ENCODE measurements around the gene CDC42EP1. TPM values are rescaled to one million over a fixed set of nuclear protein-coding genes. Genes with fewer than 3 reads are reported as not detected.

The CDC42EP1 gene
- total RNA-seq, 1 donor from 2014 or later, result 39.1 TPM

- Mint-ChIP-seq H3K27ac (no peak overlapping the region), H3K36me3 (no peaks in the 10 kb centered on the region), H3K4me1 (peaks cover 8% of the 10 kb centered on the region), H3K27me3 (ENCODE audit: low read depth) (no peaks in the 10 kb centered on the region), H3K4me3 (no peak overlapping the region), H3K9me3 (no peaks in the 10 kb centered on the region)
- DNase-seq (ENCODE audit: low spot score in 2 of 2, unreplicated experiment in 2 of 2), result no peak
- no peak for TF ChIP-seq CTCF (IDR thresholded peaks at IDR 0.05; ENCODE audit: unreplicated experiment)
These were observed 15.3 kb downstream of the CDC42EP1 start for GRCh38 chr22:37575490-37576003.

- Mint-ChIP-seq H3K27ac (no peak overlapping the region), H3K36me3 (no peaks in the 10 kb centered on the region), H3K4me1 (peaks cover 11% of the 10 kb centered on the region), H3K9me3 (no peaks in the 10 kb centered on the region), H3K4me3 (no peak overlapping the region), H3K27me3 (ENCODE audit: low read depth) (no peaks in the 10 kb centered on the region)
- TF ChIP-seq CTCF (IDR thresholded peaks at IDR 0.05; ENCODE audit: unreplicated experiment), result no peak
- DNase-seq (ENCODE audit: low spot score in 2 of 2, unreplicated experiment in 2 of 2), result no peak
These were observed 17.7 kb downstream of the CDC42EP1 start for GRCh38 chr22:37578002-37578401.

GRCh38 chr22:37581504-37581903 lies 21.2 kb downstream of the CDC42EP1 start:
- Mint-ChIP-seq H3K4me3 (no peak overlapping the region), H3K27me3 (ENCODE audit: low read depth) (no peaks in the 10 kb centered on the region), H3K4me1 (peaks cover 11% of the 10 kb centered on the region), H3K9me3 (no peaks in the 10 kb centered on the region), H3K27ac (no peak overlapping the region), H3K36me3 (no peaks in the 10 kb centered on the region)
- no peak for TF ChIP-seq CTCF (IDR thresholded peaks at IDR 0.05; ENCODE audit: unreplicated experiment)
- no peak for DNase-seq (ENCODE audit: low spot score in 2 of 2, unreplicated experiment in 2 of 2)

GRCh38 chr22:37582526-37582925 lies 22.2 kb downstream of the CDC42EP1 start:
- Mint-ChIP-seq H3K36me3 (no peaks in the 10 kb centered on the region), H3K4me1 (peaks cover 11% of the 10 kb centered on the region), H3K27ac (no peak overlapping the region), H3K9me3 (no peaks in the 10 kb centered on the region), H3K4me3 (no peak overlapping the region), H3K27me3 (ENCODE audit: low read depth) (no peaks in the 10 kb centered on the region)
- TF ChIP-seq CTCF (IDR thresholded peaks at IDR 0.05; ENCODE audit: unreplicated experiment), result no peak
- no peak for DNase-seq (ENCODE audit: low spot score in 2 of 2, unreplicated experiment in 2 of 2)

GRCh38 chr22:37588546-37589215 lies 28.4 kb downstream of the CDC42EP1 start:
- no peak overlapping the region for H3K27ac Mint-ChIP-seq

More at GRCh38 chr22:37588546-37589215, 28.4 kb downstream of the CDC42EP1 start:
- no peaks in the 10 kb centered on the region for H3K9me3 Mint-ChIP-seq
- H3K4me1 Mint-ChIP-seq, result peaks cover 2% of the 10 kb centered on the region
- no peaks in the 10 kb centered on the region for H3K27me3 Mint-ChIP-seq (ENCODE audit: low read depth)
- no peak for TF ChIP-seq CTCF (IDR thresholded peaks at IDR 0.05; ENCODE audit: unreplicated experiment)
- DNase-seq (ENCODE audit: low spot score in 2 of 2, unreplicated experiment in 2 of 2), result no peak
- no peaks in the 10 kb centered on the region for H3K36me3 Mint-ChIP-seq
- no peak overlapping the region for H3K4me3 Mint-ChIP-seq

Measured in mesothelial cell of epicardium (in vitro differentiated cells).